ENCODE measurements around the gene HMMR. TPM values are rescaled to one million over a fixed set of nuclear protein-coding genes. Genes with fewer than 3 reads are reported as not detected.
"Not testable (repeated sequence)": the region's sequence is repeated elsewhere in the genome, so short reads cannot be mapped to it uniquely, and the experiment has no call there.

Gene HMMR
- total RNA-seq, 2 donors from 2014 or later: 87.2 to 88.1 TPM

GRCh38 chr5:163533223-163533622 lies 72.8 kb downstream of the HMMR start:
- Mint-ChIP-seq H3K27ac (no peak overlapping the region), H3K9me3 (peaks cover 1 to 4% of the 10 kb centered on the region in 2 donors), H3K36me3 (ENCODE audit: insufficient read depth in 2 of 2) (no peaks in the 10 kb centered on the region), H3K4me3 (no peak overlapping the region), H3K27me3 (ENCODE audit: low read depth) (peaks cover 8% of the 10 kb centered on the region), H3K4me1 (ENCODE audit: low read depth) (no peaks in the 10 kb centered on the region)
- ATAC-seq (replicated peaks in 1 of 2): no peak
- DNase-seq: no peak

GRCh38 chr5:163534492-163535094 lies 74.2 kb downstream of the HMMR start:
- Mint-ChIP-seq H3K4me3 (no peak overlapping the region), H3K4me1 (ENCODE audit: low read depth) (no peaks in the 10 kb centered on the region), H3K27me3 (ENCODE audit: low read depth) (peaks cover 8% of the 10 kb centered on the region), H3K27ac (no peak overlapping the region), H3K36me3 (ENCODE audit: insufficient read depth in 2 of 2) (no peaks in the 10 kb centered on the region), H3K9me3 (peaks cover 1 to 4% of the 10 kb centered on the region in 2 donors)
- ATAC-seq (replicated peaks in 1 of 2): no peak
- no peak for DNase-seq

- Mint-ChIP-seq H3K27ac (no peak overlapping the region), H3K36me3 (ENCODE audit: insufficient read depth in 2 of 2) (no peaks in the 10 kb centered on the region), H3K4me1 (ENCODE audit: low read depth) (no peaks in the 10 kb centered on the region), H3K27me3 (ENCODE audit: low read depth) (peaks cover 8% of the 10 kb centered on the region), H3K4me3 (no peak overlapping the region), H3K9me3 (peaks cover 1 to 4% of the 10 kb centered on the region in 2 donors)
- DNase-seq (no peak), ATAC-seq (replicated peaks in 1 of 2) (no peak)
These were observed 74.9 kb downstream of the HMMR start for GRCh38 chr5:163535290-163535689.

GRCh38 chr5:163536442-163536841 lies 76.0 kb downstream of the HMMR start:
- not testable (repeated sequence) for H3K27ac Mint-ChIP-seq; H3K27me3 Mint-ChIP-seq (ENCODE audit: low read depth); H3K9me3 Mint-ChIP-seq; H3K4me1 Mint-ChIP-seq (ENCODE audit: low read depth); H3K4me3 Mint-ChIP-seq; H3K36me3 Mint-ChIP-seq (ENCODE audit: insufficient read depth in 2 of 2); DNase-seq; ATAC-seq (replicated peaks in 1 of 2)

- Mint-ChIP-seq H3K4me3 (no peak overlapping the region), H3K27me3 (ENCODE audit: low read depth) (peaks cover under 1% of the 10 kb centered on the region), H3K36me3 (ENCODE audit: insufficient read depth in 2 of 2) (no peaks in the 10 kb centered on the region), H3K27ac (no peak overlapping the region), H3K9me3 (peaks cover 1 to 4% of the 10 kb centered on the region in 2 donors), H3K4me1 (ENCODE audit: low read depth) (no peaks in the 10 kb centered on the region)
- no peak for ATAC-seq (replicated peaks in 1 of 2)
- DNase-seq: no peak
These were observed 80.3 kb downstream of the HMMR start for GRCh38 chr5:163540696-163541095.

Other genes with a start within 250 kb of the HMMR start
- gene CCNG1, start 23.0 kb upstream of the HMMR start, total RNA-seq: 100 to 1,000 TPM; 236 to 261 TPM
- gene NUDCD2, start 530 bp upstream of the HMMR start, total RNA-seq: 10 to 100 TPM; 50.2 to 58.0 TPM
- gene MAT2B, start 45.0 kb downstream of the HMMR start, total RNA-seq: 100 to 1,000 TPM; 103 to 121 TPM

Measured in activated T-cell treated with anti-CD3 and anti-CD28 coated beads, Interleukin-2, amount 50 U/mL, for 72 hours (primary cell).